ENCODE data around the gene GALP.
"Not testable (repeated sequence)": the region's sequence is repeated elsewhere in the genome, so short reads cannot be mapped to it uniquely, and the experiment has no call there.

The GALP gene

DNA sequence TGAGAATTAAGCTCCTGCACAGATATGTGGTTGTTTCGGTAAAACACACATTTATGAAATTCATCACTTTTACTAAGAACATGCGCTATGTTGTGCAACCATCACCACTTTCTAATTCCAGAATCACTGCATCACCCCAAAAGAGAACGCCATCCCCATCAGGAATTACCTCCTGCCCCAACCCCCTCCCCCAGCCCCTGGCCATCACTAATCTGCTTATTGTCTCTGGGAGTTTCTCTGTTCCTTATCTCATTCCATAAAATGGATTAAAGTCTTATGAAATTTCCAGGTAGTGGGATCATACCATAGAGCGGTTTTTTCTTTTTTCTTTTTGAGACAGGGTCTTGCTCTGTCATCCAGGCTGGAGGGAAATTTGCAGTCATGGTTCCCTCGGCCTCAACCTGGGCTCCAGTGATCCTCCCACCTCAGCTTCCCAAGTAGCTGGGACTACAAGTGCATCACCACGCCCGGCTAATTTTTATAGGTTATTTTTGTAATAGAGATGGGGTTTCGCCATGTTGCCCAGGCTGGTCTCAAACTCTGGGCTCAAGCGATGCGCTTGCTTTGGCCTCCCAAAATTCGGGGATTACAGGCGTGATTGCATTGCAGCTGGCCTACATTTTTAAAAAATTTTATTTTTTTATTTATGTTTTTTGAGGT is 18.3 kb downstream of the GALP start:
- Histone ChIP-seq H2AFZ (ENCODE audit: low read depth, low read length) (no peak overlapping the region), H4K91ac (ENCODE audit: low read length) (no peak overlapping the region), H2BK15ac (ENCODE audit: low read depth, poor library complexity, severe bottlenecking) (no peak overlapping the region), H3K79me1 (replicated peaks; ENCODE audit: low read length, poor library complexity, severe bottlenecking) (no peaks in the 10 kb centered on the region), H2BK120ac (ENCODE audit: low read depth, low read length) (no peak overlapping the region), H2BK5ac (ENCODE audit: low read depth, low read length, poor library complexity, severe bottlenecking) (no peak overlapping the region), H3K9me3 (ENCODE audit: control insufficient read depth, low read length) (no peaks in the 10 kb centered on the region), H3K27me3 (ENCODE audit: control insufficient read depth in 1 of 2, insufficient read depth in 1 of 2, low read length in 2 of 2) (no peaks in the 10 kb centered on the region), H3K9ac (ENCODE audit: low read length) (no peak overlapping the region), H2AK5ac (ENCODE audit: low read length, severe bottlenecking) (no peak overlapping the region), H4K8ac (ENCODE audit: low read length) (no peak overlapping the region), H3K4me3 (ENCODE audit: insufficient read depth in 1 of 2, low read depth in 1 of 2, low read length in 2 of 2) (no peak overlapping the region), H2BK12ac (ENCODE audit: low read length in 2 of 2) (no peak overlapping the region), H3K4ac (ENCODE audit: low read depth in 1 of 2, low read length in 2 of 2) (no peak overlapping the region), H3K18ac (ENCODE audit: low read depth in 1 of 2, low read length in 2 of 2) (no peak overlapping the region), H3K4me1 (ENCODE audit: control insufficient read depth, insufficient read depth, low read depth, low read length) (peaks cover 1% of the 10 kb centered on the region), H3K14ac (ENCODE audit: low read length in 2 of 2) (no peak overlapping the region), H3K23ac (ENCODE audit: low read length in 2 of 2) (no peak overlapping the region), H3K4me2 (ENCODE audit: low read length, poor library complexity, severe bottlenecking) (no peak overlapping the region), H3K36me3 (ENCODE audit: control insufficient read depth in 1 of 2, insufficient read depth in 2 of 2, low read depth in 1 of 2, low read length in 2 of 2) (no peaks in the 10 kb centered on the region), H3K27ac (ENCODE audit: low read length, poor library complexity, severe bottlenecking) (no peak overlapping the region)
- no peak for DNase-seq
- 76% methylated on average over 11 of the region's 12 CpGs for WGBS

GRCh38 chr19:56197646-56198045 is 21.8 kb downstream of the GALP start, which contains the start of gene ZSCAN5B:
ZSCAN5B (minus strand) TSS chr19:56197783; CDS start chr19:56193052, 4,731 bp downstream.
- H3K4me3 ChIP-seq (ENCODE audit: insufficient read depth in 1 of 2, low read depth in 1 of 2, low read length in 2 of 2); H3K4me1 ChIP-seq (ENCODE audit: control insufficient read depth, insufficient read depth, low read depth, low read length); H3K36me3 ChIP-seq (ENCODE audit: control insufficient read depth in 1 of 2, insufficient read depth in 2 of 2, low read depth in 1 of 2, low read length in 2 of 2); H3K27ac ChIP-seq (ENCODE audit: low read length, poor library complexity, severe bottlenecking); H3K9me3 ChIP-seq (ENCODE audit: control insufficient read depth, low read length); H2AFZ ChIP-seq (ENCODE audit: low read depth, low read length); H3K4ac ChIP-seq (ENCODE audit: low read depth in 1 of 2, low read length in 2 of 2); H4K8ac ChIP-seq (ENCODE audit: low read length); H2BK12ac ChIP-seq (ENCODE audit: low read length in 2 of 2); H3K23ac ChIP-seq (ENCODE audit: low read length in 2 of 2); H3K9ac ChIP-seq (ENCODE audit: low read length); H3K27me3 ChIP-seq (ENCODE audit: control insufficient read depth in 1 of 2, insufficient read depth in 1 of 2, low read length in 2 of 2); H2BK120ac ChIP-seq (ENCODE audit: low read depth, low read length); H3K14ac ChIP-seq (ENCODE audit: low read length in 2 of 2); H2BK5ac ChIP-seq (ENCODE audit: low read depth, low read length, poor library complexity, severe bottlenecking); DNase-seq; H2AK5ac ChIP-seq (ENCODE audit: low read length, severe bottlenecking); H4K91ac ChIP-seq (ENCODE audit: low read length); H3K4me2 ChIP-seq (ENCODE audit: low read length, poor library complexity, severe bottlenecking); H3K79me1 ChIP-seq (replicated peaks; ENCODE audit: low read length, poor library complexity, severe bottlenecking); H3K18ac ChIP-seq (ENCODE audit: low read depth in 1 of 2, low read length in 2 of 2); H2BK15ac ChIP-seq (ENCODE audit: low read depth, poor library complexity, severe bottlenecking): not testable (repeated sequence)
- 88% methylated on average over 18 of the region's 23 CpGs for WGBS

- Histone ChIP-seq H3K4me2 (ENCODE audit: low read length, poor library complexity, severe bottlenecking) (no peak overlapping the region), H3K9me3 (ENCODE audit: control insufficient read depth, low read length) (no peaks in the 10 kb centered on the region), H4K8ac (ENCODE audit: low read length) (no peak overlapping the region), H2AK5ac (ENCODE audit: low read length, severe bottlenecking) (no peak overlapping the region), H3K4me1 (ENCODE audit: control insufficient read depth, insufficient read depth, low read depth, low read length) (no peaks in the 10 kb centered on the region), H2BK120ac (ENCODE audit: low read depth, low read length) (no peak overlapping the region), H3K79me1 (replicated peaks; ENCODE audit: low read length, poor library complexity, severe bottlenecking) (no peaks in the 10 kb centered on the region), H3K4ac (ENCODE audit: low read depth in 1 of 2, low read length in 2 of 2) (no peak overlapping the region), H3K23ac (ENCODE audit: low read length in 2 of 2) (no peak overlapping the region), H3K36me3 (ENCODE audit: control insufficient read depth in 1 of 2, insufficient read depth in 2 of 2, low read depth in 1 of 2, low read length in 2 of 2) (no peaks in the 10 kb centered on the region), H3K14ac (ENCODE audit: low read length in 2 of 2) (no peak overlapping the region), H3K27ac (ENCODE audit: low read length, poor library complexity, severe bottlenecking) (no peak overlapping the region), H3K4me3 (ENCODE audit: insufficient read depth in 1 of 2, low read depth in 1 of 2, low read length in 2 of 2) (no peak overlapping the region), H2BK15ac (ENCODE audit: low read depth, poor library complexity, severe bottlenecking) (no peak overlapping the region), H2BK5ac (ENCODE audit: low read depth, low read length, poor library complexity, severe bottlenecking) (no peak overlapping the region), H2BK12ac (ENCODE audit: low read length in 2 of 2) (no peak overlapping the region), H2AFZ (ENCODE audit: low read depth, low read length) (no peak overlapping the region), H3K18ac (ENCODE audit: low read depth in 1 of 2, low read length in 2 of 2) (no peak overlapping the region), H3K9ac (ENCODE audit: low read length) (no peak overlapping the region), H4K91ac (ENCODE audit: low read length) (no peak overlapping the region), H3K27me3 (ENCODE audit: control insufficient read depth in 1 of 2, insufficient read depth in 1 of 2, low read length in 2 of 2) (no peaks in the 10 kb centered on the region)
- WGBS, result 68% methylated on average over 5 of the region's 7 CpGs
- no peak for DNase-seq
Measured at GRCh38 chr19:56199687-56200086, 23.9 kb downstream of the GALP start.

DNA sequence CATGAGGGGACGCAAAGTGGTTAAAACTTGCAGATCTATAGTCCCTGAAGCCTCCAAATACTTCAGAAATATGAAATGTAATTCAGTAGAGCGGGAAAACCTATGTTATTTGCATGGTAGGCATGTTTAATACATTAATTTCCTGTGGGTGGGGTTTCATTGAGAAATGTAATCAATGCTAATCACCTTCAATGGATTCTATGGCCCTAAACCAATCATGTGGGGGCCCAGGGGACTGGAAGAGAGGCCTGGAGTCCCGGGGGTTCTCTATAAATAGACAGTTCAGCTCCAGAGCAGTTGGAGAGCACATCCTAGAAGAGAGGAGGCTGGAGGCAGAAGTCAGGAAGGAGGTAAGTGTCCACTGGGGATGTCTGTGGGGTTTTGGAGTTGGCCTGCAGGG is 26.2 kb downstream of the GALP start, which contains the start of gene ZSCAN5C:
TSS of gene ZSCAN5C (plus strand) at position 301 of the 400 bp plus-strand sequence. CDS start 3,641 bp downstream, outside the sequence.
- H3K36me3 ChIP-seq (ENCODE audit: control insufficient read depth in 1 of 2, insufficient read depth in 2 of 2, low read depth in 1 of 2, low read length in 2 of 2), result no peaks in the 10 kb centered on the region
- H2BK120ac ChIP-seq (ENCODE audit: low read depth, low read length), result no peak within 1 kb of the TSS
- no peak within 1 kb of the TSS for H2AK5ac ChIP-seq (ENCODE audit: low read length, severe bottlenecking)
- H3K18ac ChIP-seq (ENCODE audit: low read depth in 1 of 2, low read length in 2 of 2), result no peak within 1 kb of the TSS
- DNase-seq, result no peak
- no peak within 1 kb of the TSS for H2BK5ac ChIP-seq (ENCODE audit: low read depth, low read length, poor library complexity, severe bottlenecking)
- H4K8ac ChIP-seq (ENCODE audit: low read length), result no peak within 1 kb of the TSS
- no peaks in the 10 kb centered on the region for H3K79me1 ChIP-seq (replicated peaks; ENCODE audit: low read length, poor library complexity, severe bottlenecking)
- no peak within 1 kb of the TSS for H3K9ac ChIP-seq (ENCODE audit: low read length)
- H2BK12ac ChIP-seq (ENCODE audit: low read length in 2 of 2), result no peak within 1 kb of the TSS
- no peak within 1 kb of the TSS for H2AFZ ChIP-seq (ENCODE audit: low read depth, low read length)
- H3K4me2 ChIP-seq (ENCODE audit: low read length, poor library complexity, severe bottlenecking), result no peak within 1 kb of the TSS
- H2BK15ac ChIP-seq (ENCODE audit: low read depth, poor library complexity, severe bottlenecking), result no peak within 1 kb of the TSS
- no peak within 1 kb of the TSS for H4K91ac ChIP-seq (ENCODE audit: low read length)
- no peak within 1 kb of the TSS for H3K4ac ChIP-seq (ENCODE audit: low read depth in 1 of 2, low read length in 2 of 2)
- WGBS, result 9% methylated on average over 1 of the region's 3 CpGs
- no peaks in the 10 kb centered on the region for H3K4me1 ChIP-seq (ENCODE audit: control insufficient read depth, insufficient read depth, low read depth, low read length)
- no peak within 1 kb of the TSS for H3K23ac ChIP-seq (ENCODE audit: low read length in 2 of 2)
- H3K27me3 ChIP-seq (ENCODE audit: control insufficient read depth in 1 of 2, insufficient read depth in 1 of 2, low read length in 2 of 2), result no peaks in the 10 kb centered on the region
- no peak within 1 kb of the TSS for H3K4me3 ChIP-seq (ENCODE audit: insufficient read depth in 1 of 2, low read depth in 1 of 2, low read length in 2 of 2)
- H3K9me3 ChIP-seq (ENCODE audit: control insufficient read depth, low read length), result no peaks in the 10 kb centered on the region
- no peak within 1 kb of the TSS for H3K27ac ChIP-seq (ENCODE audit: low read length, poor library complexity, severe bottlenecking)
- no peak within 1 kb of the TSS for H3K14ac ChIP-seq (ENCODE audit: low read length in 2 of 2)

Measured in mesenchymal stem cell (in vitro differentiated cells and primary cell).